Subcutaneous adipose tissue (tissue), 4 donors: ENCODE data around the gene ENOX1. TPM values are rescaled to one million over a fixed set of nuclear protein-coding genes. Genes with fewer than 3 reads are reported as not detected.

Source experiments
- CTCF ChIP-seq: fragments of 450-650 bp; IDR thresholded peaks from one replicate; pipeline ENCODE4 v1.5.1; 2016; ENCODE audit warnings: low read depth, mild to moderate bottlenecking, control low read depth, antibody characterized with exemption, moderate library complexity
- total RNA-seq, 4 donors: library from RNA; depleted of rRNA; stranded (reverse); fragments of >200 nt; gene quantifications; one replicate each; pipeline ENCODE4 v1.1.0, GENCODE V29; 2016

Gene ENOX1
- total RNA-seq, 4 donors from 2014 or later = 0.66 to 4.7 (median 2.1) TPM

GRCh38 chr13:43339145-43339804 lies 447.5 kb downstream of the ENOX1 start:
- no peak for TF ChIP-seq CTCF

- no peak for TF ChIP-seq CTCF
Observed at GRCh38 chr13:43335764-43336163, 451.0 kb downstream of the ENOX1 start.

GRCh38 chr13:43333176-43333575 lies 453.6 kb downstream of the ENOX1 start:
- no peak for TF ChIP-seq CTCF

- TF ChIP-seq CTCF = no peak
Observed at GRCh38 chr13:43331672-43332071, 455.1 kb downstream of the ENOX1 start.

- no peak for TF ChIP-seq CTCF
Observed at GRCh38 chr13:43329702-43330101, 457.1 kb downstream of the ENOX1 start.

- no peak for TF ChIP-seq CTCF
Observed at GRCh38 chr13:43328907-43329306, 457.9 kb downstream of the ENOX1 start.

- no peak for TF ChIP-seq CTCF
Observed at GRCh38 chr13:43326100-43326499, 460.7 kb downstream of the ENOX1 start.
